C4-2B (cell line): ENCODE results near the gene CACHD1.

Experiments used
- ZFX ChIP-seq: fragments of 450-650 bp; IDR thresholded peaks from 2 replicates; pipeline ENCODE4 v1.6.1; 2017
- TF ChIP-seq, protein P1 (sequence below): fragments of 450-650 bp; conservative IDR thresholded peaks from 2 replicates; pipeline ENCODE4 v1.5.1; 2017; ENCODE audit warnings: mild to moderate bottlenecking

DNA sequence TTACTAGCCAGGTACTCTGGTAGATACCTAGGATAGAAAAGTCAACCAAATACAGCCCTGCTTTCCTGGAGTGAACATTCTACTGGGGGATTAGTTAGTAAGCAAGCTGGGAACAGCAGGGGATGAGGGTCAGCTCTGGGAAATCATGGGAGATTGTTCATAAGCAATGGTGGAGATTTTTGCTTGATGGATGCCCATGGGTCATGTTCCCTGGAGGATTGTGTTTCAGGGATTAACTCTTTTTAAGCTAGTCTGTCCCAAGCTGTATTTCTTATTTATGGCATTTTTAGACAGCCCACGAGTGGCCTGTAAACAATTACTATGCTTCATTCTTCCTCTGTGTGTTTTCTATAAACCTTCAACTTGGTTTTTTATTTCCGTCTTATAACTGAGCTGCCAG, 18.9 kb downstream of the CACHD1 start:
- TF ChIP-seq, protein P1, sequence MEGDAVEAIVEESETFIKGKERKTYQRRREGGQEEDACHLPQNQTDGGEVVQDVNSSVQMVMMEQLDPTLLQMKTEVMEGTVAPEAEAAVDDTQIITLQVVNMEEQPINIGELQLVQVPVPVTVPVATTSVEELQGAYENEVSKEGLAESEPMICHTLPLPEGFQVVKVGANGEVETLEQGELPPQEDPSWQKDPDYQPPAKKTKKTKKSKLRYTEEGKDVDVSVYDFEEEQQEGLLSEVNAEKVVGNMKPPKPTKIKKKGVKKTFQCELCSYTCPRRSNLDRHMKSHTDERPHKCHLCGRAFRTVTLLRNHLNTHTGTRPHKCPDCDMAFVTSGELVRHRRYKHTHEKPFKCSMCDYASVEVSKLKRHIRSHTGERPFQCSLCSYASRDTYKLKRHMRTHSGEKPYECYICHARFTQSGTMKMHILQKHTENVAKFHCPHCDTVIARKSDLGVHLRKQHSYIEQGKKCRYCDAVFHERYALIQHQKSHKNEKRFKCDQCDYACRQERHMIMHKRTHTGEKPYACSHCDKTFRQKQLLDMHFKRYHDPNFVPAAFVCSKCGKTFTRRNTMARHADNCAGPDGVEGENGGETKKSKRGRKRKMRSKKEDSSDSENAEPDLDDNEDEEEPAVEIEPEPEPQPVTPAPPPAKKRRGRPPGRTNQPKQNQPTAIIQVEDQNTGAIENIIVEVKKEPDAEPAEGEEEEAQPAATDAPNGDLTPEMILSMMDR, result no peak
- no peak for TF ChIP-seq ZFX
